NCI-H128 (cell line): ENCODE measurements around the gene PIP4K2A.
"Not testable (repeated sequence)": the region's sequence is repeated elsewhere in the genome, so short reads cannot be mapped to it uniquely, and the experiment has no call there.

Source experiments
- DNase-seq: peaks from one replicate; lab custom pipeline; 2025; ENCODE audit not compliant: unreplicated experiment; lab: John Stamatoyannopoulos, UW

The PIP4K2A gene

DNA sequence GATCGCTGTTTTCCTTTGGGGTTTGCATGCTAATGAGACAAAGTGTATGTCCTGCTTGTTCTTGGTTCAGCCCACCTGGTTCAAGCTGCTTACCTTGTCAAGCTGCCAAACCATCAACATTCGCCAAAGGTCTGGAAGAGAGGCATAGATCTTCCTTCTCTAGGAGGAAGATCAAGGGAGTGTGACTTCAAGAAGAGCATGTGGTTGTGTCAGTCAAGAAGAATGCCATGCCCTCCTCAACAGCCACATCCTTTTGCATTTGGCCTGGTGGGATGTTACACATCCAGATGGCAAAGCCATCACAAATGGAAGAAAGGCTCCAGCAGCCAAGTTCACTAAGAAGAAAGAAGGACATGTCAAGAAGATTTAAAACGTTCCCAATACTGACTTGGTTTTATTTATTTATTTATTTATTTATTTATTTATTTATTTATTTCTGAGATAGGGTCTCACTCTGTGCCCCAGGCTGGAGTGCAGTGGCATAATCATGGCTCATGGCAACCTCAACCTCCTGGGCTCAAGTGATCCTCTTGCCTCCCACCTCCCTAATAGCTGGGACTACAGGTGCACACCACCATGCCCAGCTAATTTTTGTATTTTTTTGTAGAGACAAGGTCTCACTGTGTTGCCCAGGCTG lies 5.1 kb upstream of the PIP4K2A start:
- DNase-seq: no peak

DNA sequence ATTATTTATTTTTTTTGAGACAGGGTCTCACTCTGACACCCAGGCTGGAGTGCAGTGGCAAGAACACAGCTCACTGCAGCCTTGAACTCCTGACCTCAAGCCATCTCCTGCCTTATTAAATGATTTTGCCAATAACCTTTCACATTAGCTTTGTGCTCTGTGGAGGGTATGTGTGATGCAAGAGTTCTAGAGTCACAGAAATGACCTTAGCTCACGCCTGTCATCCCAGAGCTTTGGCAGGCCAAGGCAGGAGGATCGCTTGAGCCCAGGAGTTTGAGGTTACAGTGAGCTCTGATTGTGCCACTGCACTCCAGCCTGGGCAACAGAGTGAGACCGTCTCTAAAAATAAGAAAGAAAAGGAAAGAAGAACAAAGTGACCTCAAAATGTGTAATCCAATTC lies 4.3 kb upstream of the PIP4K2A start:
- not testable (repeated sequence) for DNase-seq

DNA sequence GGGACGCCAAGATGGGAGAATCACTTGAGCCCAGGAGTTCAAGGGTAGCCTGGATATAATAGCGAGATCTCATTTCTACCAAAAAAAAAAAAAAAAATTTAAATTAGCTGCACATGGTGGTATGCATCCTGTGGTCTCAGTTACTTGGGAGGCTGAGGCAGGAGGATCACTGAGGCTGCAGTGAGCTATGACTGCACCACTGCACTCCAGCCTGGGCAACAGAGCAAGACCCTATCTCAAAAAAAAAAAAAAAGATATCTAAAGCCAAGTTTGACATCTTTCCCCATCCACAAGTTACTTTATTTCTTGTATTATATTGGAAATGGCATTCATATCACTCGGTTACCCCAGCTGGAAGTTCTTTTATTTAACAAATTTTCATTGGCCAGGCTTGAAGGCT lies 3.4 kb upstream of the PIP4K2A start:
- DNase-seq: no peak

DNA sequence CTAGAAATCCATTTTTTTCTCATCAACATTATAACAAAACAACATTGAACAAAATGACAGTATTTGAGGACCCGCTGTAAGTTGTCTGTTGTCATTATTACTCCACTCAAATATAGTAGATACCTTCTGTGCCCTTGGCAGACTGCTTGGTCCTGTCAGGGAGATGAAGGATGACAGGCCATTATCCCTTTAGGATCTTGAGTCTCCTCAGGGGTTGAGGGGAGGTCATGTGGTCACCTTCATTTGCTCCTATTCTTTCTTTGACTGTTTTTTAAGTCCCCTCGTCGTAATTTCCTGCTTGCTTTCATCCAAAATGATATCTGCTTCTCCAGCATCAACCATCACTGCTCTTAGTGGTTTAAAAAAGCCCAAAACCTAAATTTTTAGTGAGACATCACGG lies 2.6 kb upstream of the PIP4K2A start:
- DNase-seq: no peak

DNA sequence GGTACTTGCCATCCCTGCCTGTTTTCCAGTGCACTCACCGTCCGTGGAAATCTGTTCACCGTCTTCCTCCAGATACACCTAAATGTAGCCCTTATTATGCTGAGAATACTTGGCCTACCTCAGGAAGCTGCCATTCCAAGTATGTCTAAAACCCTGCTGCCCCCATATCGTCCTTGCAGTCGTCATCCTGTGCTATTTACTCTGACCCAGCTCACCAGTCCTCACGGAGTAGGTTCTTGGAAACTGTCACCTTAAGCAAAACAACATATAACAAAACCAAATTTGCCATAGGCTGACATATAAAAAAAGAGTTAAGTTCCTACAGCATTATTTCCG lies 880 bp upstream of the PIP4K2A start:
- no peak for DNase-seq

DNA sequence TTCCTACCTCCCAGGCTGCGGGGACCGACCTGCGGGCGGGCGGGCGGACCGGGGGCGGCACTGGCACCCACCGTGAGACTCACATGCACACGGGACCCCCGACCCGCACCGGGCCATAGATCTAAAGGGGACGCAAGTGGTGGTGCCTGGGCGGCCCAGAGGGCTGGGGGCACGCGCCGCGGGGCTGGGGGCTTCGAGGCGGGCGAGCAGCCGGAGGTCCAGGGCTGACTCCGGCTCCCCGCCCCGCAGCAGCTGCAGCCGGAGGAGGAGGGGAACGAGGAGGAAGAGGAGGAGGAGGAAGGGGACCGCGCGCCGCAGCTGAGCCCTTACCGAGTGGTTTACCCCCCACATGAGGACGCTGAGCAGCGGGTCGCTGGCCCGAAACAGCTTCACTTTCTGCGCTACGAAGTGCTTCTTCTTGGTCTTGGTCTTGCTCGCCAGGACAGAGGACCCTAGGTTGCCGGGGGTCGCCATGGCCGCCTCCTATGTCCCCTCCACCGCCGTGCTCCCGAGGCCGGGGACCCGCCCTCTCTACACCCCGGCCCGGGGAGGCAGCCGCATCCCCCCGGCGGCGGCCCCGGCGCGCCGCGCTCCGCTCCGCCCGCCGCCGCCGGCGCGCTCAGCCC lies 412 bp downstream of the PIP4K2A start:
- no peak for DNase-seq

DNA sequence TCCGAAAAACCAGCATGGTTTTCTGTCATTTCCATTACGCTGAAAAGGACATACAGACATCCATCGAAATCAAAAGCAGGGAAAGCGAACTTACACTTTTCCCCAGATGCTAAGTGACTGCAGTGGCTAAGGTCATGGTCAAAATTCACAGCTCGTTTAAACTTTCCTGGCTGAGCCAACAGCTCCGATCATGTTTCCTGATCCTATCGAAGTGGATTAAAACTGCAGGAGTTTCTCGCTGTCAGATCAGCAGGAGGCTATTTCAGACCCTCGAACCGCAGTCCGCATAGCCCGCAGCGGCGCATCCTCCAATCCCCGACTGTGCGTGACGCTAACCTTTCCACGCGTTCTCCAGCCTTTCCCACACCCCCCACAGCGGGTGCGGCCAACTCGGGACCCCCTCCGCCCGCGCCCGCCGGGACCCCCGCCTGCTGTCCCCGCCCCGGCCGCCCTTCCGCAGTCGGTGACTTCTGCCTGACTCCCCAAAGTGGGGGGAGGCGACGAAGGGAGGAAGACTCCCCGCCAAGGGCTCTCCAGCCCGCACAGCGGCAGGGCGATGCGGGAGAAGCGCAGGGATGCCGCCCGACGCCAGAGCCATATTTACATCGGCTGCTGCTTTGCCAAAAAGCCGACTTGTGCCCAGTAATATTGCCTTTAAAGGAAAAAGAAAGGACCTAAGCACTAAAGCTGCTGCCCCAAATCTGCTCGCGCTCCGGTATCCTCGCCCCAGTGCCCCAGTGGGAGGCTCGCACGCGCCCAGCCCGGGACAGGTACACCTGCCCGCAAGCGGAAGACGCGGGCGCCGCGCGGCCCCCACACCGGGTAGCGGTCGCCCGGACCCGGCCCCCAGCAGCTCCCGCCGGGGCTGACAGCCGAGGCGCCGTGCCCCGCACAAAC lies 1.2 kb downstream of the PIP4K2A start:
- DNase-seq: no peak

DNA sequence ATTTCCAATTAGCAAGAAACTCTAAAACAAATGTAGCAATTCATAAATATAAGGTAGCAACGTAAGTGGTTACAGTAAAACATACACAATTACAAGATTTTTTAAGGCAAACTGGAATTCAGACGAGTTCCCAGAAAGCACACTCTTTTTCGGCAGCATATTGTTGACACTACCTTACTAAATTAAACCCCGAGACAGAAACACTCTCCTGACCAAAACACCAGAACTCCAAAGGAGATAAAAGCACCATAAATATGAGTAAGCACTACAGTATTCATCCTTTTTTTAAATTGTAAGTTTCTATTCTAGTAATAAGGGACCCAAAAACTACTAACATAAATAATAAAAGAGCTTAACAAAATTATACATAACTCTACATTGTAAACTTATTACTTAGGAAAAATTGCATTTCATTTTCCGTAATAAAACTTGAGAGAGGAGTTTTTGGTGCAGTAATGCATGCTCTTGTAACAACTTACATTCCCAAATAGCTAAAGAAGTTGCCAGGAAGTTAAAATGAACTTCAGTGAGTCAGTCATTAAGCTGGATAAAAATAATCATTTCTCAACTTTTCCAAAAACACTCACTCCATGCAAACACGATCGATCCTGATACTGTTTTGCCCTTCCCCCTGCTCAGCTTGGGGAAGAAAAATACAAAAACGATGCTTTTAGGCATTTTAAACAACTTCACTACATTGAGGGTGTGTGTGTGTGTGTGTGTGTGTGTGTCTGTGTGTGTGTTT lies 2.0 kb downstream of the PIP4K2A start:
- no peak for DNase-seq

DNA sequence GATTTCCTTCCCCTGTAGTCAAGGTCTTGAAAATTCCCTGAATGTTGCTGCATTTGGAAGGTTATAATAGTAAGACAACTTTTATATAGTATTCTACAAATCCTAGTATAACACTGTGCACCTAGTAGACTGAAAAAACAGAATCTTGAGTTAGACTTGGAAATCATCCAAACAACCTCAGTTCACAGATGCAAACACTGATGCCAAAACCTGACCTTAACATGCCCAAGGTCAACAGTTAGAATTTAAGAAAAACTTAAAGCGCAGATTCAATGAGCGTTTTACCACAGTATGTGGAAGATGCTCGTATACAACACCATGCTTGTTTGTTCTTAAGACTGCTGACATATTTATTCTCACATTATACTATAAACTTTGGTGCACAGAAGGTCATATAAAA lies 3.0 kb downstream of the PIP4K2A start:
- DNase-seq: no peak

DNA sequence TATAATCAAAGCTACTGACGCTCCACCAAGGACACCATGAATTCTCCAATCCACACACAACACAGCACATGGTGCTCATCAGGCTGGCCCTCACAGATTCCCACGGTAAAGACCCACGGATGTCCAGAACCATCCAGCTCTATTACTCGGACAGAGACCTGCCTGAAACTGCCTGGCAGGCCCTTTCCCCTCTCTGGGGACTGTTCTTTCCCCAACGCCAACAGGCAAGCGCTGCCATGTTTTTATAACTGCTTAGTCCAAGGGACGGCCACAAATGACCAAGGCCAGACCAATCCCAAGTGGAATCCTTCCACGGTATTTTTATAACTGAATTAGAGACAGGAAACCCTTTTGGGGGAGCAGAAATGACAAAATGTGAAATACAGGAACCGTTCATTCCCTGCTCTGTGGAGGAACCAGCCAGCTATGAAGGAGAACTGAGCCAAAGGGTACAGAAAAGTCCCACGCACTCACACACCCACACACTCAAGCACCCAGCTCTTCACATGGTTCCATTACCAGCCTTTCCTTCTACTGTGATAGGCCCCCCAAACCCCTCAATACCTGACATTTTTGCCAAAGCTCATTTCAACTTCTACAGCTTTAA lies 4.1 kb downstream of the PIP4K2A start:
- DNase-seq: no peak

DNA sequence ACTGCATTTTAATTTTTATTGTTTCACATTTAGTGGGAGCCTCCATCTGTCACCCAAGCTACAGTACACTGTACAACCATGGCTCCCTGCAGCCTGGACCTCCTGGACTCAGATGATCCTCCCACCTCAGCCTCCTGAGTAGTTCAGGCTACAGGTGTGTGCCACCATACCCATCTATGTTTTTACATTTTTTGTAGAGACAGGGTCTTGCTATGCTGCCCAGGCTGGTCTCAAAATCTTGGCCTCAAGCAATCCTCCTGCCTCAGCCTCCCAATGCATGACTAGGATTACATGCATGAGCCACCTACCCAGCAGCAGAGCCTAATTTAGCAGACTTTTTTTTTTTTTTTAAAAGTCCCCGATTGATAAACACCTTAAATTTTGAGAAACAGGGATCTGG lies 5.6 kb downstream of the PIP4K2A start:
- DNase-seq: no peak

DNA sequence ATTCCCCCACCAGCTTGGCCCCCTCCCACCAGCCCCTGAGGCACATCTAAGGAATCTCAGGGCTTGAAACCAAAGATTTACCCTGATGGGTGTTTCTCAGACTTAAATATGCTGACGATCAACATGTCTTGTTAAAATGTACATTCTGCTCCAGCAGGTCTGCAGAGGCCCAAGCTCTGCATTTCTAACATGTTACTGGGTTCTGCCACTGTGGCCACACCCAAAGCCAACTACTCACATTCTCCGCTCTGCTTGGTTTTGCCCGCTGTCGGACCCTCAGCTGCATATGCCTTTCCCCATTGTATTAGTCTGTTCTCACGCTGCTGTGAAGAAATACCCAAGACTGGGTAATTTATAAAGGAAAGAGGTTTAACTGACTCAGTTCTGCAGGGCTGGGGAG lies 8.9 kb downstream of the PIP4K2A start:
- no peak for DNase-seq

DNA sequence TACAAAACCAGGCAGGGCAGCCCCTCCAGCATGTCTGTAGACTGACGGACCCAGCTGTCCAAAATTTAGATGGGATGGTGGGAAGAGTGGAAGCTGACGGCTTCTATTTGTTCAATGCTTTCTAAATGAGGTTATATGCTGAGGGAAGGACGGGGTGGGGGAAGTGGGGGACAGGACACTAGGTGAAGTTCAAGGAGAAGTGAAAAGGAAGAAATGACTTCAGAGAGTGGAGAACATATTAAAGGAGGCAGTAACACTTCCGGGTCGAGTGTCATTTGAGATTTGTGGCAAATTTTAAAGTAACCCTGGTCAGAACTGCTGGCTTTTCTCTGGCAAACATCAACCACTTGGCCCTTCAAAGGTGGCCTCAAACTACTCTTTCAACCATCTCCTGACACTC lies 9.4 kb downstream of the PIP4K2A start:
- DNase-seq: no peak

DNA sequence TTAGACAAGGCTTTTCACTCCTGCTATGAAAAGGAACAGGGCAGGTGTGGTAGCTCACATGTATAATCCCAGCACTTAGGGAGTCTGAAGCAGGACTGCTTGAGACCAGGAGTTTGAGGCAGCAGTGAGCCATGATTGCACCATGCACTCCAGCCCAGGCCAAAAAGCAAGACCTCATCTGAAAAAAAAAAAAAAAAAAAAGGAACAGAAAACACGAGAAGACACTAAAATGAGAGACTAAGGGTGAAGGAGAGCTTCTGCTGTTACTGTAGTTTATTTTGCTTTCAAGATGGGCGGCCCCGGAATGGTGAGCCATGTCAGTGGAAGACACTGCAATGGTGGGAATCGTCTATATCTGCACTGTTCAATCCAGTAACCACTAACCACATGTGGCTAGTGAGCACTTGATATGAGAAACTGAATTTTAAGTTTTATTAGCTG lies 9.9 kb downstream of the PIP4K2A start:
- no peak for DNase-seq

DNA sequence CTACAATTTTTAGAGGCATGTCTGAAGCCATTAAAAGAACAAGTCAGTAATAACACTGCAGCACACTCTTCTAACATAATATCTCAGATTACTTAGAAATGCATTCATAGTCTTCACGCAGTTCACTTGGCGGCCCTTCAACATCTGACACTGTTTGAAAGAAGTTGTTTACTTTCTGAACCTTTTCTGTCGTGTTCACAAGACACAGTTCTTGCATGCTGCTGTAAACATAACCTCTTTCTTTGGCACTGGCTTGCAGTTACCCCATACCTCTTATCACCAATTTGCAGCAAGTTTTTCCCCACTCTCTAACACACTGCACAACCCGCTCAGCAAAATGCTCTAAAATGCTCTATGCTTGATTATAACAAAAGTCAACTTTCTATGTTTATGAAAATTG lies 12.0 kb downstream of the PIP4K2A start:
- no peak for DNase-seq

DNA sequence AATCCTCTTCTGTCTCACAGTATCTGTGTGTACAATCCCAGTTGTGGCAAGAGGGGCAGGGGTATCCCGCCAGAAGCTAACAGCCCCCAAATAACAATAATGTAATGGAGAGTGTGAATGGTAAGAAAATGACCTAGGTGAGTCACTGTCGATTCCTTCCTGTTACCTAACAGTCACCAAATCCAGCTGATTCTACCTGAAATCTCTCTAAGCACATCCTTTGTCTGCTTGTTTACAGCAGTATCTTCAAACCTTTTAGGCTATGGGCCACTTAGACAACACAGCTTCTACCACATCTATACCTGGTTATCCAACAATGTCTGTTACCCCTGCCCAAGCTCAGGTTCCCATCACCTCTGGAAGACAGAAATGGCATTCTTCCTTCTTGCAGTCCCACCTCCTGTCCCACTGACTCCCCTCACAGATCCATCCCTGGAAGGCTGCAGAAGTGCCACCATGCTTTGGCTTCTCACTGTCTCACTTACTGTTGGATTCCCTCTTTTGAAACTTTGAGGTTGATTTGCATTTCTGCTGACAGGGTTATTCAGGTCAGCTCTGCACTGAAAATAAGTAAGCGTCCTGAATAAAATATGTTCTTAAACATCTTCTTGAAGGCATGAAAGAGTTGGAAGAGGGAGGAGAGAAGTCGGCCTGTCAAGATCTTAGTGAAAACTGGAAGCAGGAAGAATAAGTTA lies 13.1 kb downstream of the PIP4K2A start:
- no peak for DNase-seq

DNA sequence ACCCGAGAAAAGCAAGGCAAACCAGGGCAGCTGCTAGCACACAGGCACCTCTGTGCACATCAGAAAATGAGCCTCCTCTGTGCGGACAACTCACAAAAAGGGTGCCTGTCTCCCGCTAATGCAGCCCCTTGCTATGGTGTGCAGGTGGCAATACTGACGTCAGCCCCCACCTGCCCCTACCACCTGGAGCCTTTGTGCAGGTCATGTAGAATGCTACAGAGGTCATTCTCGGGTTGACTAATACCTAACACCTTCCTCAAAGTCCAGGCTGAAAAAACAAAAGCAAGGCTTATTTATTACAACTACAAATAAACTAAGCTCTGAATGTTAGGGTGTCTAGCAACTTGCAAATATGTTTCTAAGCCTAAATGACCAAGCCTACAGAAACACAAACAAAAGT lies 13.9 kb downstream of the PIP4K2A start:
- DNase-seq: no peak

DNA sequence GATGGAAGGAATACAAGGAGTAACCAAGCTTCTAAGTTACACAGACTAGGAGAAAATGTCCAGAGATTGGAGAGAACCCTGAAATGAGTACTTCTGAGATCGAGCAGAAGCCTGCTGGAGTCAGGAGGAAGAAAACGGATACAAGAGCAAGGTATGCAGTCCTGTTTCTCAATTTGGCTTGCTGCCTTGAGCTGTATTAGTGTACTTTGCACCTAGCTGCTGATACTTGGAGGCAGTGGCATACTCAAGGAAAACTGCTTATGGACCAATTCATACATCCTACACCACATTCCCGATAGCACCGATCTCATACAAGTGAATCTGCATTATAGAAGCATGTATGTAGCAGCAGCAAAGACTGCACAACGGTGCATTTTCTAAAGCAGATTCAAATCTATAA lies 14.4 kb downstream of the PIP4K2A start:
- no peak for DNase-seq

DNA sequence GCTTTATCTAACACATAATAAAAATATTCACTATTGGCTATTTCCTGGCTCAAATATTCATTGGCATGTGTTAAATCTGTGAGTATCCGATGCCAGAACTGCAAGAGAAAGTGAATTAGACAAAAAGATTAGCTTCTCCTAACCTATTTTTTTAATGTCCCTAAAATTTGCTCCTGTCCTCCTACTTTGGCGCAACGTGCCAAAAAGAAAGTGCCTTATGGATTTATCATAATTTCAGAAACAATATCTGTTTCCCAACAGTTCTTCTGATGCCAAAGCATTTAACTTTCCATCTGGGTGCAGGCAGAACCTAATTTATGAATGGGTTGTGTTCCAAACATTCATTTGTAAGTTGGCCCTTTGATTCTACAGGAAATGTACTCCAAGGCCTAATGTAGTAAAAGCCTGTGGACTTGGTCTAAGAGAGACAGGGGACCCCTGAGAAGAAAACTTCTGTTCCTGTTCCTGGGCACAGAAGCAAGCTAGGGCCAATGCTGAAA lies 15.4 kb downstream of the PIP4K2A start:
- DNase-seq: no peak

DNA sequence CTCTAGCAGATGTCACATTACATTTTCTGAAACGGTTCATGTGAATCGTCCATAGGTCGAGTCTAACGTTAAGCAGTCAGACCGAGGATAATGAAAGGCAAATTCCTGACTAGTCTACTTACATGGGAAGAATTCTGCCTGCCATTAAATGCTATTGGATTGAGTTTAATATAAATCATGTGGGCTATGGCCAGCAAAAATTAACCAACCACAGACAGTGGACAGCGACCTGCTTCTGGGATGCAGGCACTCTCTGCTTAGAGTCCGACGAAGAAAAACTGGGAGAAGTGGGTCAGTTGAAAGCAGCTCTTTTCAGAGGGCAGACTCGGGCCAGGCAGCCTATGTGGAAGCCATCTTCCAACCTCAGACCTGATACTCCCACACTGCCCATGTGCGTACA lies 16.6 kb downstream of the PIP4K2A start:
- no peak for DNase-seq
